ENCODE results near the gene SNX6. TPM values are rescaled to one million over a fixed set of nuclear protein-coding genes. Genes with fewer than 3 reads are reported as not detected.
"Not testable (repeated sequence)": the region's sequence is repeated elsewhere in the genome, so short reads cannot be mapped to it uniquely, and the experiment has no call there.

SNX6 gene
- total RNA-seq, 2 donors from 2014 or later = 75.4 to 88.8 TPM

DNA sequence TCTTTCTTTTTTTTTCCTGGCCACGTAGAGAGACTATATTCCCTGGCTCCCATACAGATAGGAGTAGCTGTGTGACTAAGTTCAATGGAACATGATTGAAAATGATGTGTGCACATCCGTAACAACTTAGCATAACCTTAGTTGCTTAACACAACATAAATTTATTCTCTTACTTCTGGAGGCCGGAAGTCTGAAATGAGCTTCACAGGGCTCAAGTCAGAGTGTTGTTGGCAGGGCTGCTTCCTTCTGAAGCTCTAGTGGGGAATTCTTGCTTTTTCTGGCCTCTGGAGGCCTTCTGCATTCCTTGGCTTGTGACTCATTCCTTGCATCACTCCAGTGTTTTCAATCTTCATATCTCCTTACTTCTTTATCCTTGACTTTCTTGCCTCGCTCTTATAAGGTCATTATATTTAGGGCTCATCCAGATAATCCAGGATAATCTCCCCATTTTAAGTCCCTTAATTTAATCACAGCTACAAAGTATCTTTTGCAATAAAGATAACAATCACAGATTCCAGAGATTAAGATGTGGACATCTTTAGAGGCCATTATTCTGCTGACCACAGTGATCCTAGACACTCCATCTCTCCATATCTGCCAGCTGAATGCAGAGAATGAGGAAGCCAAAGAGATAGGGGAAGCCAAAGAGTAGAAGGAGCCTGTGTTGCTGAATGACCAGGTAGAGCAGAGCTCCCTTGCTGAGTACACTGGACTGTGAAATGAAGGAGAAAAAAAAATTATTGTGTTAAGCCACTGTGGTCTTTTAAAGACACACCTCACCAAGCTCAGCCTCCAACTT, 21.0 kb upstream of the SNX6 start:
- Mint-ChIP-seq H3K27ac (no peak overlapping the region), H3K4me3 (no peak overlapping the region), H3K4me1 (no peaks in the 10 kb centered on the region), H3K9me3 (no peaks in the 10 kb centered on the region), H3K36me3 (ENCODE audit: low read depth) (no peaks in the 10 kb centered on the region), H3K27me3 (no peaks in the 10 kb centered on the region)
- ATAC-seq (replicated peaks) = no peak

DNA sequence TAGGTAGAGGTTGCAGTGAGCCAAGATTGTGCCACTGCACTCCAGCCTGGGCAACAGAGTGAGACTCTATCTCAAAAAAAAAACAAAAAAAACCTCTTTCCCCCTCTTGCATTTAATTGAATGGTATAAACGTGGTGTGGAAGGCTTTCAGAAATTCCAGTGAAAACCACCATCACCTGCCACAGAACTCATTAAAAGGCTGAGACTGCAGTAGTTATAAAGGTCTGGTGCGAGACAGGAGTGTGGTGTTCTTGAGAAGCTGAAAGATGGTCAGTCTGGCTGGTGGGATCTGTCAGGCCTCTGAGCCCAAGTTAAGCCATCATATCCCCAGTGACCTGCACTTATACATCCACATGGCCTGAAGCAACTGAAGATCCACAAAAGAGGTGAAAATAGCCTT, 20.1 kb upstream of the SNX6 start:
- H3K27ac Mint-ChIP-seq; ATAC-seq (replicated peaks); H3K27me3 Mint-ChIP-seq; H3K4me3 Mint-ChIP-seq; H3K36me3 Mint-ChIP-seq (ENCODE audit: low read depth); H3K4me1 Mint-ChIP-seq; H3K9me3 Mint-ChIP-seq: not testable (repeated sequence)

DNA sequence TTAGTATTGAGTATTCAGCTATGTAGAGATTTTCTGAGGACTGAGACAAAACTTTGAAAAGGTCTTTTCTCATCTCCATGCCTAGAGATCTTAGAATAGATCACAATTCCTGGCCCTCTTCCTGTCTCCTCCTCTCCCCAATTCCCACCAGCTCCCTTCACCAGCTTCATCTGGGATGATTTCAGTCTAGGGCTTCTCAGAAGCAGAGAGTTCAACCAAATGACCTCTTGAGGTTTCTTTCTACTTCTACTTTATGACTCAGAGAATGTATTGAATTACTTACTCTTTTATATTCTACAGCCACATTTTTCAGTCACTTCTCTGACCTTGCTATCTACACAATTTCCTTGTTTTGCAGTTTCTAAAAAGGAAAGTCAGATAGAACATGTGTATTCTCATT, 19.4 kb upstream of the SNX6 start:
- Mint-ChIP-seq H3K27ac (no peak overlapping the region), H3K36me3 (ENCODE audit: low read depth) (no peaks in the 10 kb centered on the region), H3K4me3 (no peak overlapping the region), H3K9me3 (no peaks in the 10 kb centered on the region), H3K4me1 (no peaks in the 10 kb centered on the region), H3K27me3 (no peaks in the 10 kb centered on the region)
- no peak for ATAC-seq (replicated peaks)

DNA sequence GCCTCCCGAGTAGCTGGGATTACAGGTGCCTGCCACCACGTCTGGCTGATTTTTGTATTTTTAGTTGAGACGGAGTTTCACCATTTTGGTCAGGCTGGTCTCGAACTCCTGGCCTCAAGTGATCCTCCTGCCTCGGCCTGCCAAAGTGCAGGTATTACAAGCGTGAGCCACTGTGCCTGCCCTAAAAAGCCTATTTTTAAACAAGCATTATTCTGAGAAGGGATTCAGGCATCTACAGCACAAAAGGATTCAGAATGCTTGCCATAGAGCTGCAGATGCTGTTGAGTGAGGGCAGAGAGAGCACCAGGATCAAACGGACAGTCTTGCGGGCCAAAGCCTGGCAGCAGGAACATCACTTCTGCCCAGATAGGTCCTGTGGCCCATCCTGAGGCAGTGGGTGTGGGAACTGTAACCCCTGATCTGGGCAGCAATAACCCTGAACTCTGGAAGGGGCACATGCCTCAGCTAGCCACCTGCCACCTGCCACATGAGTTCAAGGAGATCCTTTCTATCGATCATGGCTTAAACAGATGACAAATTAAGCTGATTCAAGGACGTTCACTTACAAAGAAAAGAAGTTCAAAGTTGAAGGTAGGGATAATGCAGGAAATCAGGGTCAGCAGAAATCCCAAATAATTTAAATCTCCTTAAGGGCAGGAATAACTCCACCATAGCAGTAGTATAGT, 16.8 kb upstream of the SNX6 start:
- H3K36me3 Mint-ChIP-seq (ENCODE audit: low read depth) = no peaks in the 10 kb centered on the region

DNA sequence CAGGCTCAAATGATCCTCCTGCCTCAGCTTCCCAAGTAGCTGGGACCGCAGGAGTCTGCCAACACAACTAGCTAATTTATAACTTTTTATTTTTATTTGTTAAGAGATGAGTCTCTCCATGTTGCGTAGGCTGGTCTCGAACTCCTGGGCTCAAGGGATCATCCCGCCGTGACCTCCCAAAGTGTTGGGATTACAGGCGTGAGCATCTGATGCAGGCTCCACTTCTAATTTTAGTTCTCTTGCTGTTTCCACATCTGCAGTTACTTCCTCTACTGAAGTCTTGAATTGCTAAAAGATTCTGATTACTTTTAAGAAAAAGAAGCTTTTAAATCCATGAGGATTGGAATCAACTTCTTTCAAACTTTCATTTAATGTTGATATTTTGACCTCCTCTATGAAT, 13.4 kb upstream of the SNX6 start:
- H3K9me3 Mint-ChIP-seq = no peaks in the 10 kb centered on the region
- no peaks in the 10 kb centered on the region for H3K27me3 Mint-ChIP-seq
- H3K4me3 Mint-ChIP-seq = no peak overlapping the region
- no peaks in the 10 kb centered on the region for H3K36me3 Mint-ChIP-seq (ENCODE audit: low read depth)
- no peak for ATAC-seq (replicated peaks)
- no peaks in the 10 kb centered on the region for H3K4me1 Mint-ChIP-seq
- no peak overlapping the region for H3K27ac Mint-ChIP-seq

More for the DNA sequence above, 16.8 kb upstream of the SNX6 start:
- Mint-ChIP-seq H3K4me1 (no peaks in the 10 kb centered on the region), H3K27me3 (no peaks in the 10 kb centered on the region), H3K4me3 (no peak overlapping the region), H3K9me3 (no peaks in the 10 kb centered on the region), H3K27ac (no peak overlapping the region)
- ATAC-seq (replicated peaks) = no peak

DNA sequence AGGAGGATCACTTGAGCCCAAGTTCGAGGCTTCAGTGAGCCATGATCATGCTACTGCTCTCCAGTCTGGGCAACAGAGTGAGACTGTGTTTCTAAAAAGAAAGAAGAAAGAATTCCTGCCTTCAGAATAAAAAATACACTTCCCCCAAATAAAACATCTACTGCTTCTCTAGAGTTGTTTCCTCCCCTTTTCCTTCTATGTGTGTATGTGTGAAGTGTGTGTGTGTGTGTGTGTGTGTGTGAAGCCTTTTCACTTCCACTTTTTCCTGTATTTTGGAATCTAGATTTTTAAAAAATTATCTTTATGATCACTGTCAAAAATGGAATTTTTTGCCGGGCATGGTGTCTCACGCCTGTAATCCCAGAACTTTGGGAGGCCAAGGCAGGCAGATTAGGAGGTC, 12.6 kb upstream of the SNX6 start:
- no peaks in the 10 kb centered on the region for H3K36me3 Mint-ChIP-seq (ENCODE audit: low read depth)
- no peaks in the 10 kb centered on the region for H3K9me3 Mint-ChIP-seq
- no peak overlapping the region for H3K27ac Mint-ChIP-seq
- H3K4me3 Mint-ChIP-seq = no peak overlapping the region
- no peak for ATAC-seq (replicated peaks)
- H3K4me1 Mint-ChIP-seq = no peaks in the 10 kb centered on the region
- no peaks in the 10 kb centered on the region for H3K27me3 Mint-ChIP-seq

DNA sequence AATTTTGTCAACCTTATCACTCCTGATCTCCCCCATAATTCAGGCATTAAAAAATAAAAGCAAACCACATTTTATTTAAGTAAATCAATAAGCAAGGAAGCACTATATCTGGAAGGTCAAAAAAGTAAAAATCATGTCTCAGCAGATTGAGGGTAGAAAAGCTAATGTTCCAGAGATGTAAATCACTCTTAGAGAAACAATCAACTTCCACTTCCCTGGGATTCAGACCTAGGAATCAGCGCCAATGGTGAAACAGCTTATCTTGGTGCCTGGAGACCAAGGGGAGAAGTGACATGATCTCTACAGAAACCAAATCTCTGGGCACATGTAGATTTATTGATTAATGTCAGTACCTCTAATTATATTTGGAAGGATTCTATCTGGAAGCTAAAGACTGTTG, 10.9 kb upstream of the SNX6 start:
- ATAC-seq (replicated peaks) = no peak
- H3K27me3 Mint-ChIP-seq = no peaks in the 10 kb centered on the region
- no peaks in the 10 kb centered on the region for H3K4me1 Mint-ChIP-seq
- no peaks in the 10 kb centered on the region for H3K9me3 Mint-ChIP-seq
- H3K36me3 Mint-ChIP-seq (ENCODE audit: low read depth) = no peaks in the 10 kb centered on the region
- H3K4me3 Mint-ChIP-seq = no peak overlapping the region
- no peak overlapping the region for H3K27ac Mint-ChIP-seq

DNA sequence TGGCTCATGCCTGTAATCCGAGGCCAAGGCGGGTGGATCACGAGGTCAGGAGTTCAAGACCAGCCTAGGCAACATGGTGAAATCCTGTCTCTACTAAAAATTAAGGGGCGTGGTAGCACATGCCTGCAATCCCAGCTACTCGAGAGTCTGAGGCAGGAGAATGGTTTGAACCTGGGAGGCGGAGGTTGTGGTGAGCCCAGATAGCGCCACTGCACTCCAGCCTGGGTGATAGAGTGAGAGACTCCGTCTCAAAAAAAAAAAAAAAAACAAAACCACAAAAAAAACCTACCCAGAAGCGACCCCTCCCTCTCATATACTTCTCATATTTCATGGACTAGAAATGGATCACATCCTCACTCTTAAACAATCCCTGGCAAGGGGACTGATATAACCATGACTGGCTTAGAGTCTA, 4.4 kb upstream of the SNX6 start:
- H3K4me1 Mint-ChIP-seq; H3K36me3 Mint-ChIP-seq (ENCODE audit: low read depth); H3K27ac Mint-ChIP-seq; H3K27me3 Mint-ChIP-seq; H3K4me3 Mint-ChIP-seq; ATAC-seq (replicated peaks); H3K9me3 Mint-ChIP-seq: not testable (repeated sequence)

DNA sequence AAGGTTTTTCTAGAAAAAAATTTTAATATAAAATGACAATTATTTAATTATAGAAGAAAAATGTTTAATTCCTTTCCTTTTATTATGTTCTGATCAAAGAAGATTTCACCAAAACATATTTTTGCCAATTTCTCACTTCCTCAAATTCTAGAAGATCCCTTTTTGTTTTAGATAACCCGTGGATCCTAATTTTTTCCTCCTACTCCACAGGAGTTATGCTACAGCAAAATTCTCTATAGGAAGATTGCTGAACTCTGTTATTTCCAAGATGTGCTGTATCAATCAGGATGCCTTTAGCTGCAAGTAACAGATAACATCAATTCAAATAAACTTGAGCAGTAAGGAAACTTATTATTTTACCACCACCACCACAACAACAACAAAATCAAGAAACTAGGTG, 3.8 kb upstream of the SNX6 start:
- Mint-ChIP-seq H3K9me3 (no peaks in the 10 kb centered on the region), H3K4me1 (peaks cover 8% of the 10 kb centered on the region), H3K27ac (no peak overlapping the region), H3K27me3 (no peaks in the 10 kb centered on the region), H3K4me3 (no peak overlapping the region), H3K36me3 (ENCODE audit: low read depth) (peaks cover 8% of the 10 kb centered on the region)
- no peak for ATAC-seq (replicated peaks)

DNA sequence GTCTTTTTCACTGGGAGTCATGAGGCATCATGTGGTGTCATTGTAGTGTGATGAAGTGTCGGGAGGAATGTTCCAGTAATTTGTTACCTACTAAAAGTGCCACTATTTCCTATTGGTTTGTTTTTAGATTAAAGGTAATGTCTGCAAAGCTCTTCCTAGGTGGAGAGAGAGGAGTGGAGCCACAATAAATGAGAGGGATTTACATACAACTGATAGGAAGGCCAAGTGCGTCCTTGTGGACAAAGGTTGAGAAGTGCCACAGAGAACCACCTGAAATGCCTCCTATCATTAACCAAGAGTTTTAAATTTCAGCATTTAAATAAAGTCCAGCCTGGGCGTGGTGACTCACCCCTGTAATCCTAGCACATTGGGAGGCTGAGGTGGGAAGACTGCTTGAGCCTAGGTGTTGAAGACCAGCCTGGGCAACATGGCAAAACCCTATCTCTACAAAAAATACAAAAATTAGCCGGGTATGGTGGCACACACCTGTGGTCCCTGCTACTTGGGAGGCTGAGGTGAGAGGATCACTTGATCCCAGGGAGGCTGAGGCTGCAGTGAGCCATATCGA, 2.5 kb upstream of the SNX6 start:
- ATAC-seq (replicated peaks) = no peak
- peaks cover 11% of the 10 kb centered on the region for H3K4me1 Mint-ChIP-seq
- H3K9me3 Mint-ChIP-seq = no peaks in the 10 kb centered on the region
- no peaks in the 10 kb centered on the region for H3K27me3 Mint-ChIP-seq
- H3K36me3 Mint-ChIP-seq (ENCODE audit: low read depth) = peaks cover 15% of the 10 kb centered on the region
- H3K4me3 Mint-ChIP-seq = no peak overlapping the region
- H3K27ac Mint-ChIP-seq = no peak overlapping the region

DNA sequence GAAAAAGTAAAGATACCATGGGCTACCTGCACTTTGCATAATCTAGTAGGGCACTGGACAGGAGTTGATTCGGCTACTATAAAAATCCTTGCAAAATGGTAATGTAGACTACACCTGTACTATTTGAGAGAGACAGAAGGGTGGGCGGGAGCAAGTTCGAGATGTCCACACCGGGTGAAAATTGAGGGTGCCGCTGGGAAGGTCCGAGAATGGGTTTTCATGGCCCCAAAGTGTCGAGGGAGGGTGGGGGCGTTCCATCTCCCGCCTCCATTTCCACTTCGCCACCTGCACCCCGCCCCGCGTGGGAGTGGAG, 648 bp downstream of the SNX6 start:
- no peak for ATAC-seq (replicated peaks)
- Mint-ChIP-seq H3K36me3 (ENCODE audit: low read depth) (peaks cover 38% of the 10 kb centered on the region), H3K27ac (peak overlapping the region; percentile 93), H3K27me3 (no peaks in the 10 kb centered on the region), H3K9me3 (no peaks in the 10 kb centered on the region), H3K4me1 (peaks cover 17% of the 10 kb centered on the region), H3K4me3 (peak overlapping the region; percentile 93)

DNA sequence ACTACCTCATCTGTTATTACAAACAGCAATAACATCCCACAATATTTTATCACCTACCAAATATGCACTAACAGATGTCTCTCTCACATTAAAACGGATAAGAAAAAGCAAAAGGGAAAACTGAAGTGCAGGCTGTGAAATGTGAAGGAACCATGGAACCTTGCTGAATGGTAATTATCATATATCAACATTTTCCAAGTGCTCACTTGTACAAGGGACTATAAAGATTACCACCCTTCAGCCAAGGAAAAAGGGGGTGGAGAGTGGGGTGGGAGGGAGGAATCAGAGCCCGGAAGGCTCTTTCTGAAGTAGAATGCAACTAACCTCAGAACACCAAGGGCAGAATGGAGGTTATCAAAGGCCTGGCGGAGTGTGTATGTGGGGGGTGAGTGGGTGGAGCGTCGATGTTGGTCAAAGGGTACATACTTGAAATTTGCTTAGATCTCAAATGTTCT, 1.2 kb downstream of the SNX6 start:
- Mint-ChIP-seq H3K27me3 (no peaks in the 10 kb centered on the region), H3K27ac (peak overlapping the region; percentile 93), H3K9me3 (no peaks in the 10 kb centered on the region), H3K4me3 (peak overlapping the region; percentile 93), H3K4me1 (peaks cover 18% of the 10 kb centered on the region), H3K36me3 (ENCODE audit: low read depth) (peaks cover 40% of the 10 kb centered on the region)
- no peak for ATAC-seq (replicated peaks)

DNA sequence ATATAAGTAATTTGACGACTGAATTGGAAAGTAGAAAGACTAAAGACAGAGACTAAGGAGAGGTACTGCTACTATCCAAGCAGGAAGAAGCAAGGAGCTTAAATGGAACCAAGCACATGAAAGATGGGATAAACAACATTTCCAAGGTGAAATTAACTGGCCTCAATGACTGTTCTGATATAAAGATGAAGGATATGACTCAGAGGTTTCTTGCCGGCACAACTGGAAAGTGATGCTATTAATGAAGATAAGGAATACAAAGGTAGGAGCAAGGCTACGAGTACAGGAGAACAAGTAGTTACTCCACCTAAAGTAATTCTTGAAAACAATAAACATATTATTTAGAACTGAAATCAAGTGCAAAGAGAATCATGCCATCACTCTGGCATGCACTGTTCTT, 6.4 kb downstream of the SNX6 start:
- peak overlapping the region; percentile 30 for H3K27ac Mint-ChIP-seq
- no peaks in the 10 kb centered on the region for H3K9me3 Mint-ChIP-seq
- ATAC-seq (replicated peaks) = no peak
- H3K4me1 Mint-ChIP-seq = peaks cover 23% of the 10 kb centered on the region
- peaks cover 71% of the 10 kb centered on the region for H3K36me3 Mint-ChIP-seq (ENCODE audit: low read depth)
- H3K4me3 Mint-ChIP-seq = no peak overlapping the region
- H3K27me3 Mint-ChIP-seq = no peaks in the 10 kb centered on the region

DNA sequence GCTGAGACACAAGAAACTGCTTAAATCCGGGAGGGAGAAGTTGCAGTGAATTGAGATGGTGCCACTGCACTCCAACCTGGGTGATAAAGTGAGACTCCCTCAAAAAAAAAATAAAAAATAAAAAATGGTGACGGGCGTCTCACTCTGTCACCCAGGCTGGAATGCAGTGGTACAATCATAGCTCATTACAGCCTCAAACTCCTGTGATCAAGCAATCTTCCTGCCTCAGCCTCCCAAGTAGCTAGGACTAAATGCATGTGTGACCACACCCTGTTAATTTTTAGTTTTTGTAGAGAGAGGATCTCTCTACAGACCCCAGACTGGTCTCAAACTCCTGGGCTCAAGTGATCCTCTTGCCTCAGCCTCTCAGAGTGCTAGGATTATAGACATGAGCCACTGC, 9.1 kb downstream of the SNX6 start:
- H3K27ac Mint-ChIP-seq = no peak overlapping the region
- no peak overlapping the region for H3K4me3 Mint-ChIP-seq
- H3K9me3 Mint-ChIP-seq = no peaks in the 10 kb centered on the region
- peaks cover 23% of the 10 kb centered on the region for H3K4me1 Mint-ChIP-seq
- no peak for ATAC-seq (replicated peaks)
- H3K27me3 Mint-ChIP-seq = no peaks in the 10 kb centered on the region
- peaks cover 81% of the 10 kb centered on the region for H3K36me3 Mint-ChIP-seq (ENCODE audit: low read depth)

DNA sequence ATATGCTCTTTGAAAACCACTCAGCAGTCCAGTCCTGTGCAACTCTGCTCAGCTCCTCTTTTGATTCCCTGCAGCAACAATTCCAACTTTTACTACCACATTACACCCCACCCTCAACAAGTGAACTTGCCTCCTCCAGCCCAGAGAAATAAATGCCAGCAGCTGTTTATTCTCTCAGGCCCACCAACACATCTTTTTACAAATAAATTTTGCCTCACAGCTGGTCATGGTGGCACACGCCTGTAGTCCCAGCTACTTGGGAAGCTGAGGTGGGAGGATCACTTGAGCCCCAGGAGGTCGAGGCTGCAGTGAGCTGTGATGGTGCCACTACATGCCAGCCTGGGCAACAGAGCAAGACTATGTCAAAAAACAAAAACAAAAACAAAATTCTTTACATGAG, 9.8 kb downstream of the SNX6 start:
- ATAC-seq (replicated peaks) = no peak
- Mint-ChIP-seq H3K36me3 (ENCODE audit: low read depth) (peaks cover 79% of the 10 kb centered on the region), H3K9me3 (no peaks in the 10 kb centered on the region), H3K4me3 (no peak overlapping the region), H3K27ac (peak overlapping the region; percentile 9), H3K27me3 (no peaks in the 10 kb centered on the region), H3K4me1 (peaks cover 20% of the 10 kb centered on the region)

Measured in activated T-helper 17 cell treated with anti-CD3 and anti-CD28 coated beads, Interleukin-2, amount 50 U/mL, for 72 hours (primary cell).